GM19025 (cell line): ENCODE data around the gene VASN.
"Not testable (repeated sequence)": the region's sequence is repeated elsewhere in the genome, so short reads cannot be mapped to it uniquely, and the experiment has no call there.

ENCODE experiments used
- ATAC-seq: cut with Tn5 transposase; IDR thresholded peaks from one replicate; pipeline ENCODE4 v1.9.1; 2021; ENCODE audit warnings: mild to moderate bottlenecking, low read depth, moderate library complexity; ENCODE audit not compliant: unreplicated experiment

VASN gene

DNA sequence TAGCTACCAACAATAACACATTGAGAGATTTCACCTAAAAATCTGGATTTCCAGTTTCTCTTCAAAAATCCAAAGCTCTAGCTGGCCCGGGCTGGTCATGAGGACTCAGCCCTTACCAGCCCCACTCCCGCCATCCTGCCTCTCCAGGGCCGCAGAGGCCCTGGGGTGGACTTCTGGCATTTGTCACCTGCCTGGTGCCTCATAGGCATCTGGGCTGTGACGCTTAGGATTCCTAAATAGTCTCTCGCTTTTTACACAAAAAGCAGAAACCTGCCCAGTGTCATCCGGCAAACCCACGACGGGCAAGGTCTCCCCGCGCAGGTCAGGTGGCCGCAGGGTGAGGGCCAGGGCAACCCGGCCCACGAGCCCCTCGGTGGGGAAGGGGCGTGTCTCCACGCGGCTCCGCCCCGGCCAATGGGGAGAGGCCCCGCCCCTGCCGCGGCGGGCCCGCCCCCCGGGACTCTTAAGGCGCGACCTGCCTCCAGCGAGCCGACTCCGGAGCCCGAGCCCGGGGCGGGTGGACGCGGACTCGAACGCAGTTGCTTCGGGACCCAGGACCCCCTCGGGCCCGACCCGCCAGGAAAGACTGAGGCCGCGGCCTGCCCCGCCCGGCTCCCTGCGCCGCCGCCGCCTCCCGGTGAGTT is at the start of gene VASN:
TSS of gene VASN (plus strand) at position 492 of the 644 bp plus-strand sequence. CDS start 9,030 bp downstream, outside the sequence.
- ATAC-seq = peak; percentile 65

DNA sequence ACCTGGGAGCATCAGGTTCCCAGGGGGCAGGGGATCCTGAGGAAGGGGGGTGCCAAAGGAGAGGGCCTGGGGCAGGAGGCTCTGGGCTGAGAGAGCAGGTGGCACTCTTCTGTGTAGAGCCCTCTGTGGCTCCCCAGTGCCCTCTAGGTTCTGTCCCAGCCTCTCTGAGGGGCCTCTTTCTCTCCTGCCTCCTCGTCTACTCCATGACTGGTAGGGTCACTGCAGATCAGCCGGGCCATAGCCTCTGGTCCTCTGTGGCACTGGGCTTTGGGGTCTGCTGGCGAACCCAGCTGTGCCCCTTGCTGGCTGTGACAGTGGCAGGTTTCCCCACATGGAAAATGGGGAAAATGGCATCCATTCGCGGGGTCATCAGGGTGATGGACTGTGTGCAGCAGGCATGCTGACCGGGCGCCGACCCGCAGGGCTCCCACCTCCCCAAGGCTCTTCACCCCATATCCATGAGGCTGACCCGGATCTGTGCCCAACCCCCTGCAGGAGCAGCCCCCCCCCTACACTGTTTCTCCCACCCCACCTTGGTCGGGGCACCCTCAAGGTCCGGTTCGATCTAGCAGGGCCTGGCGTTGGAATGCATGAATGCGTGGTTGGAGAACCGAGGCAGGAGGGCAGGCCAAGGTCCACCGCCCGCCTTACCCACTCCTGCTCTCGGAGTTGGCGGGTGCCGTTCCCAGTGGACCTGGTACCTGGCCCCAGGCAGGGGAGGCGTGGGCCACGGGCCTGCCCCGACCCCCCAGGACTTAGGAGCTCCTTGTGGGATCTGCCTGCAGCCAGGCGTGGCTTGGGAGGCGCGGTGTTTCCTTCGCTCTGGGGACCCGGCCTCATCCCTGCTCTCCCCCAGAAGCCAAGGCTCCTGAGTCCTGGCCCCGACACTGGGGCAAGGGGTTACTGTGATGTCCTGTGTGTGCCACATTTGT is 49.3 kb upstream of the VASN start:
- ATAC-seq = no peak

DNA sequence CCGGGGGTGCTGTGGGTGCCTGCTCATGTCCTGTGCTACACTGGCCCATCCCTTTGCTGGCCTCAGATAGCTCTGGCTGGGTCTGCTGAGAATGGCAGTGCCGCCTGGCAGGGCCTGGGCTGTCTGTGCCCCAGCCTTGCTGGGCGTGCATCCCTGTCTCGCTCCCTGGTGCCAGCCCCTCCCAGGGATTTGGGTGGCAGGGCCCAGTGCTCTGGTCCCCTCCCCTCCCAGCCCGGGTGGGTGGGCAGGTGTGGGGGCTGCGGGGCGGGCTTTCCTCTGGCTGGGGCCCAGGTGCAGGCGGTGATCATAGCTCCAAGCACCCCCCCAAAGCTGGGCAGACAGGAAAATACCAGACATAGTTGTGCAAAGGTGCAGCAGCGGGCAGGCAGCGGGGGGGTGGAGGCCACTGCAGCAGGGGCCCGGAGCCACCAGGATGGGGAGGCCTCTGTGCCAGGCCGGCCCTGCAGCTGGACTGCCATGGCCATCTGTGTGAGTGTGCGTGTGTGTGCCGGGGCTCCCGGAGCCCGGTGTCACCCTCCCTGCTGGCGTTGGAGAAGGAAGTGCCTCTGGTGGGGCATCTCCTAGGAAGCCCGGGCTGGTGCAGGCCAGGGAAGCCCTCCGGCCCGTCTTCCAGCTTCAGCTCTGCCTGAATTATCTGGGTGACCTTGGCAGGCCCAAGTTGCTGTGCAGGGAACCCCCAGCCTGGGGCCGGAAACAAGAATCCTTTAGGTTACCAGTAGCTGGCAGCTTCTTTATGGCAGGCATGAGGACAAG is 48.4 kb upstream of the VASN start:
- no peak for ATAC-seq

DNA sequence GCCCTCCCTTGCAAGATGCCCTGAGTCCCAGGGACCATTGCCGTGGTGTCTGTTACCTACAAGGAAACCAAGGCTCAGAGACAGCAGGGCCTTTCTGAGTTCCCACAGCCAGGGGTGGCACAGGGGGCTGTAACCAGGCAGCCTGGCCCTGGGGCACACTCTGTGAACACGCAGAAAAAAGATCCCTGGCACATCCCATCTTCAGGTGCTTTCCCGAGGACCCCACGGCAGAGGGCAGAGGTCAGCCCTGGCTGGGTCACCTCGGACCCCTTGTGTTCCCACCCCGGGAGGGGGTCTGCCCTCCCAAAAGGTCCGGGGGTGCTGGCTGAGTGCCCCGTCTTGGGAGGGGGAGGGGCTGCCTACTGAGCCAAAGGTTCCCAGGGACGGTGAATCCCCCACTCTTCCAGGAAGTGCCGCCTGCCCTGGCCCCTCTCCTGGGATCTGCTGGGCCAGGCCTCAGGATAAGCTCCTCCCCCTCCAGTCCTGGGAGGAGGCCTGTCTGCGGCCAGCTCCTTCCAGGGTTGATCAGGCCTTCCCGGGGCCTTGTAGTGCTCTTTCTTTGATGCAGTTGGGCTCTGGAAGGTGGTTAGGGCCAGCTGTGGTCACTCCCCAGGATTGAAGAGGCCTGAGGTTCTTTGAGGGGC is 47.7 kb upstream of the VASN start:
- ATAC-seq = no peak

DNA sequence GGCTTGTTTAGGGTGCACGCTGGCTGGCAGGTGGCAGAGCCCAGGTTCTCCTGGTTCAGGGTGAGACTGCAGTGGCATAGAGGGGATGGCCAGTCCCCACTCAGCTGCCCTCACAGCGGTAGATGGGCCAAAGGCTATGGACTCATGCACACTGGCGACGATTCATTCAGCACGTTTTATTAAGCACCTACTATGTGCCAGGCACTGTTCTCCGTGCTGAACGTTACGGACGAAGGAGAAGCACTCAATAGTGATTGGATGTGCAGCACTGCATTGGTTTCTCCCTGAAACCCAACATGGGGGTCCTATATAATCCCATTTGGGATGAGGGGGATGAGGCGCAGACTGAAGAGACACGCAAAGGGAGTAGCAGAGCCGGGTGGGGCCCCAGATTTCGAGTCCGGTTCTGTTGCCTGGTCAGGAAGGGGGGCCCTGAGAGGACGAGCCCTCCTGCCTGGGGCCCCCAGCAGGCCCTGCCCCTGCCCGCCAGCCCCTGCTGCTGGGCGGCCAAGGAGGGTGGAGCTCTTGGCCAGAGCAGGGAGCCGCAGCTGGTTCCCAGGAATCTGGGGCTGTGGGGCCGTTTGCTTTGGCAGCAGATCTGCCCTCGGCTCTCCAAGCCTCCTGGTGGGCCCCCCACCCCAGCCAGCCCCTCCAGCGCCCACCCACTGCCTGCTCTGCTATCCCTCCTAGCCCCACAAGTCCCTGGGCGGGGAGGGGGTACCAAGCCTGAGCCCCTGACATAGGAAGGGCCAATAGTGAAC is 47.0 kb upstream of the VASN start:
- ATAC-seq = no peak

DNA sequence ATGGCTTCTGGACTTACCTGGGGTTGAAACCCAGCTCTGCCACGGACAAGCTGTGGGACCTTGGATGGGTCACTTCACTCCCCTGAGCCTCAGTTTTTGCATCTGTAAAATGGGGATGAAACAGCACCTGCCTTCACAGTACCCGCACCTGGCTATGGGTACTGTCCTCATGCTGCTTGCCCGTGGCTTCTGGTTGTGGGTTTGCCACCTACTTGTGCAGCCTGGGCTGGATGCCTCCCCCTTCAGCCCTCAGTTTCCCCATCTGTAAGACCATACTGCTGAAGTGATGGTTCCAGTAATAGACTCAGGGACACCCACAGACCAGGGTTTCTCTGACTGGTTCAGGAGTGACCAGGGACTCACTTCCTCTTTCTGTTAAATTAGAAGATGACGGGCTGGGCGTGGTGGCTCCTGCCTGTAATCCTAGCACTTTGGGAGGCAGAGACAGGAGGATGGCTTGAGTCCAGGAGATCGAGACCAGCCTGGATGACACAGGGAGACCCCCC is 46.3 kb upstream of the VASN start:
- no peak for ATAC-seq

DNA sequence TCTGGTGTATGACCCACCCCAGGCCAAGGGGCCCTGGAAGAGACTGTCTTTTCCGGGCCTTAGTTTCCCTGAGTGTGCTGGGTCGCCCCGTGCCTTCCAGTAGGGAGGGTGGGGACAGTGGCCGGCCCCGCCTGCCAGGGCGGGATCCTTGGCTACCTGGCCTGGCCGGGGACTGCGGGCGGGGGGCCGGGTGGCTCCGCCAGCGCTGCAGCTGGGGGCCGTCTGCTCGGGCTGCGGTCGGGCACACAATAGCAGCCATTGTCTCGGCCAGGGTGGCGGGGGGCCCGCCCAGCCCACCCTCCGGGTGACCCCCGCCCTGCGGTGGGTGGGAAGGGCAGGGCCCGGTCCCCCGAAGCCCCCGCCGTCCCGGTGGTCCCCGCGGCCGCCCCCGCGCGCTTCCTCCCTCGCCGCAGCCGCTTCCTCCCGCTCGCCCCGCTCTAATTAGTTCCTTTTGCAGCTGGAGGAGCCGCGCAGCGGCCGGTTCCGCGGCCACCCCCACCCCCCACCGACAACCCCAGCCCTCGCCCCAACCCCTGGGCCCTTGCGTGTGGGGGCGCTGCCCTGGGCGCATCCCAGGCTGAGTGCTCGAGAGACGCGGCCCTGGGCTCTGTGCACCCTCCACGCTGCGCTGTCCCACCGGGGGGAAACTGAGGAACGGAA is 44.1 kb upstream of the VASN start:
- no peak for ATAC-seq

DNA sequence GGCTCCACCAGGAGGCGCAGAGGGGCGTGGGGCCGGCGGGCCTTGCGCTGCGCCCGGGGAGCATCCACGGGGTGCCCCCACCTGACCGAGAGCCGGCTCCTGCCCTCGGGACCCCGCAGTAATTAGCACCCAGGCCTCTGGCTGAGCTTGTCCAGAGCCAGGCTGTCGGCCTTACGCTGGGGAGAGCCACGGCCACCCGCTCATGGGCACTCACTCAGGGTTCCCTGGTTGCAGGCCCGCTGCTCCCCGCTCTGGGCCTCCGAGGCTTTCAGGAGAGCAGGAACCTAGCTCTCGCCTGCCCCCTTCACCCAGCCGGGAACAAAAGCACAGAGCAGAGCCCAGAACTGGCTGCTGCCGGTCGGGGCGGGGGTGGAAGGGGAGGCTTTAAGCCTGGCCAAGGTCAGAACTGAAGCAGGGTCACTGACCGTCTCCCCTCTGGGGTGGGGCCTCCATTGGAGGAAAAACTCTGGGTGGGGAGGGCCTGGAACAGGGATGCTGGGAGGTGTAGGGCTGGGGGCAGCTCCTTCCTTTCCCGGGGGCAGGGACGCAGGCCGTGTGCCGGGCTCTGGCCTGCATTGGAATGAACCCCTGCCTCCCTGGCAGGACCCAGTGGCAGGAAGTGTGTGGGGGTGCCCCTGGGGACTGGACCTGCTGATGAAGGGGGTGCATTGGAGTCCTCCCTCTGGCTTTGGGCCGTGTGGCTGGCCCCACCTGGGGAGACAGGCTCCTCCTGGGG is 43.4 kb upstream of the VASN start:
- no peak for ATAC-seq

DNA sequence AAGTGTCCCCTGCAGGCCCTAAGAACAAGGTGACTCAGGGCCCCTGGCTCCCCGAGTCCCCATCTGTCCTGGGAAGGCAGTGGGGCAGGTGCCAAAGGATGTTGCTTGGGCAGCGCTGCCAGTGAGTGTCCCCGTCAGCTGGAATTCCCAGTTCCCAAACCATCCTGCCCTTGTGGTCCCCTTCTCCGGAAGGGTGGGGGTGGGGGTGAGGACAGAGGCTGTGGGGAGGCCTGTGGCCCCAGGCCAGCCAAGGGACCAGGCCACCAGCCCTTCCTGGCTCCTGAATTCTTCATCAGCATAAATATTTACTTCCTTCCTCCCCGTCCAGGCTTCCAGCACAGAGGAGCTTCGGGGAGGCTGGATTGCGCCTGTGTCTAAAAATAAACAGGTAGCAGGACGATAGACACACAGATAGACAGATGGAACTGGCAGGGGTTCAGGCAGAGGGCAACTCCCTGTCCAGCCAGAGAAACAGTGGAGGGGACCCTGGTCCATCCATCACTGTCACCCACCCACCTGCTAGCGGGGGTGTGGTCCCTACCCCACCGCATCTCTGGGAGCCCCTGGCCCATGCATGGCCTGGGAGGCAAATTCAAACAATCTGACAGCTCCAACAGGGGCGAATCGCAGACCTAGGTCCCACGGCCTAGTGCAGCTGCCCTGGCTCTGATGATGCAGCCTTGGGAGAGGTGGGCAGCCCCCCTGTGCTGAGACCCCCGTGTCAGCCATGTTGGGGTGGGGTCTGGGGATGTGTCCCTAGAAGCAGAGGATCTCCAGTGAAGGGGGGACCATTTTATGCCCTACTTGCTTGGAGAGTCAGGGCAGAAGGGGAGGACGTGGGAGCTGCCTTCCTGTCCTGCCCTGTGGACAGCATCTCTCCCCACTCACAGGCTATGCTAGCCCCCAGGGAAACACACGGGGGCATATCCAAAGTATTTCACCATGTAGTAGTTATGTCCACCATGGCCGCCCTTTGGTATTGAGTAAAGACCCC is 42.6 kb upstream of the VASN start:
- ATAC-seq = no peak

DNA sequence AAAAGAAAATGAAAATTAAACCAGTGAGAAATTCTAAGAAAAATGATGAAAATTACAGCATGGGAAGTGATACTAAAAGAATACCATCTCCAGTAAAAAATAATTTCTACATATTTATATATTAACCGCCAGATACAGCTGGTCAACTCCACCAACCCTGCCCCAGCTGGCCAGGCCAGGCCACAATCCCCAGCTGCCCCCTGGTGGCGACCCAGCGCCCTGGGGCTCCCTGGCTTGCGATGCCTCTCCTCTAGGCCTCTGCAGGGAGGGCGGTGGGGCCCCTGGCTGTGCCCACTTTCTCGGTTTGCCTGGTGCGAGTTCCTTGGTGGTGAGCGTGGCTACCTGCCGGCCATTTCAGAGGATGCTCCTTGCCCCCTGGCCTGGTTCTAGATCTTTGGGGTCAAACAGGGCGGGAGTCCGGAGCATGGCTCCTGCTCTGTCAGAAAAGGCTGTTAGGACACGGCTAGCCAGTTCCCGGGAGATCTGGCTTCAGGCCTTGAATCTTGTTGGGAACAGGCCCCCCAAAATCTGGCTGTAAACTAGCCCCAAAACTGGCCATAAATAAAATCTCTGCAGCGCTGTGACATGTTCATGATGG is 41.3 kb upstream of the VASN start:
- ATAC-seq = no peak

DNA sequence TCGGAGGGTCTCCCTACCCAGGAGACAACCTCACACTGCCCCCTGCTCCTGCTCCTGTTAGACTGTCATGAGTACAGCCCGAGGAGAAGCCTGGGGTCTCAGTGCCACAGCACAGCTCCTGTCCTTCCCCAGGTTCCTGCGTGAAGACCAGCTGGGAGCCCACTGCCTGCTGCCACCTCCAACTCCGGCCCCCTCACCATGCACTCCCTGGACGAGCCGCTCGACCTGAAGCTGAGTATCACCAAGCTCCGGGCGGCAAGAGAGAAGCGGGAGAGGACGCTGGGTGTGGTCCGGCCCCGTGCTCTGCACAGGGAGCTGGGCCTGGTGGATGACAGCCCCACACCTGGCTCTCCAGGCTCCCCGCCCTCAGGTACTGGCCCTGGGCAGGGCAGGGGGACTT is 39.6 kb upstream of the VASN start:
- ATAC-seq = no peak

DNA sequence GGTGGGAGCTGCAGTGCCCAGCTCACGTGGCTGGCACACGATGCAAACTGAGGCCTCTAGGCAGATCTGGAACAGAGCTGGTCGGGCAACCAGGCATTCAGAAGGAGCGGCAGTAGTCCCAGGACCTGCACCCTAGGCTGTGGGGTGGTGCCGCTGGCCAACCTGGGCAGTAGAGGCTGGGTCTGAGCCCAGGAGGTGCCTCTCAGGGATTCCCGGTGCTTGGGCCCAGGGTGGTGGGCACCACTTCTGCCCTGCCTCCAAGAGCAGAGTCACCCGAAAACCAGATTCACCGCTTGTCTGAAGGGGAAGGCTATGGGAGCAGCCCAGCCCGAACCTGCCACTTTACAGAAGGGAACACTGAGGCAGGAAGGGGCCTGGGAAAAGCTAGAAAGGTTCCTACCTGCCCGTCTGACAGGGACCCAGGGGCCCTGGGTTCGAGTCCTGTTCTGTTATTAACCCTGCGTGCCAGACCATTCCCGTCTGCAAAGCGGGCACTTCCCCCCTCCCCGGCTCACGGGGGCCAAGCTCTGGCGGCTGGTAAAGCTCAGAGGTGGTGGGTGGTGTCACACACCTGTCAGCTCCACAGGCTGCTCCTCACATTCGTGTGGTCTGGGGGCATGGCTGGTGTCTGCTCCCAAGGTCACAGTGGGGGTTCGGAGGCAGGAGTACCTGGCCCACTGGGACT is 38.9 kb upstream of the VASN start:
- no peak for ATAC-seq

DNA sequence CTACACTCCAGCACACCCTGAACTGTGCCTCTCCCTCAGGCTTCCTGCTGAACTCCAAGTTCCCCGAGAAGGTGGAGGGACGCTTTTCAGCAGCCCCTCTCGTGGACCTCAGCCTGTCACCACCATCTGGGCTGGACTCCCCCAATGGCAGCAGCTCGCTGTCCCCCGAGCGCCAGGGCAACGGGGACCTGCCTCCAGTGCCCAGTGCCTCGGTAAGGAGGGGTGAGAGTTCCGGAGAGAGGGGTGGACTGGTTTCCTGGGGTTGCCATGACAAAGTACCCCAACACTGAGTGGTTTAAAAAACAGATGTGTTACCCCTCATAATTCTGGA is 38.4 kb upstream of the VASN start:
- no peak for ATAC-seq

DNA sequence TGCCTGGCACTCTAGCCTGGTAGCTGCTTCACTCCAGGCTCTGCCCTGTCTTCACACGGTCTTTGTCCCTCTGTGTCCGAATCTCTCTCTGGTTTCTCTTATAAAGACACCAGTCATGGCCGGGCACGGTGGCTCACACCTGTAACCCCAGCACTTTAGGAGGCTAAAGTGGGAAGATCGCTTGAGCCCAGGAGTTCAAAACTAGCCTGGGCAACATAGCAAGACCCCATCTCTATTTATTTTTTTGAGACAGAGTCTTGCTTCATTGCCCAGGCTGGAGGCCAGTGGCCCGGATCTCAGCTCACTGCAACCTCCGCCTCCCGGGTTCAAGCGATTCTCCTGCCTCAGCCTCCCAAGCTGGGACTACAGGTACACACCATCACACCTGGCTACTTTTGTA is 37.9 kb upstream of the VASN start:
- ATAC-seq = not testable (repeated sequence)

DNA sequence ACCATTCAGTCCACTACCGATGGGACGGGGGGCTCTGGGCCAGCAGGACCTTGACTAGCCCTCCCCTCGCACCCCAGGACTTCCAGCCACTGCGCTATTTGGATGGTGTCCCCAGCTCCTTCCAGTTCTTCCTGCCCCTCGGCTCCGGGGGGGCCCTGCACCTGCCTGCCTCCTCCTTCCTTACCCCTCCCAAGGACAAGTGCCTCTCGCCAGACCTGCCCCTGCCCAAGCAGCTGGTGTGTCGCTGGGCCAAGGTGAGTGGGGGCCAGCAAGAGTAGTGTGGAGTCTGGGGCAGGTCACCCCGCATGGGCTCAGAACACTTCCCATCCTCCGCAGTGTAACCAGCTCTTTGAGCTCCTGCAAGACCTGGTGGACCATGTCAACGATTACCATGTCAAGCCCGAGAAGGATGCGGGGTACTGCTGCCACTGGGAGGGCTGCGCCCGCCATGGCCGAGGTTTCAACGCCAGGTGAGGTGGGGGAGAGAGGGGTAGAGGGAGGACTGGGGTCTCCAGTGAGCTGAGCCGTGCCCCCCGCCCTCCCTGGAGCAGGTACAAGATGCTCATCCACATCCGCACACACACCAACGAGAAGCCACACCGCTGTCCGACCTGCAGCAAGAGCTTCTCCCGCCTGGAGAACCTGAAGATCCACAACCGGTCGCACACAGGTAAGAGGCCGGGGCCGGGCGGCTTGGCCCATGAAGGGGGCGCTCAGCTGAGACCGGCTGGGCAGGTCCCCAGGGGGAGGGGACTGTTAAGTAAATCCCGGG is 36.7 kb upstream of the VASN start:
- ATAC-seq = no peak
